GM12878 (cell line): ENCODE measurements around the gene NRXN3.

Experiments used
- BCL11A ChIP-seq: IDR thresholded peaks from 2 replicates; pipeline ENCODE4 v1.6.1; 2011; ENCODE audit warnings: low read depth, low read length
- CREB1 ChIP-seq: IDR thresholded peaks from 2 replicates; pipeline ENCODE4 v1.6.1; 2012; ENCODE audit warnings: low read depth, mild to moderate bottlenecking, inconsistent platforms
- HDAC6 ChIP-seq: fragments of 200-600 bp; sonication (generic); IDR thresholded peaks from one replicate; pipeline ENCODE4 v1.8.0; 2017; ENCODE audit warnings: antibody characterized with exemption; ENCODE audit not compliant: unreplicated experiment
- RAD51 ChIP-seq: fragments of 450-650 bp; IDR thresholded peaks from 2 replicates; pipeline ENCODE4 v1.6.1; 2016; ENCODE audit warnings: moderate library complexity, mild to moderate bottlenecking, inconsistent platforms
- RELA ChIP-seq: fragments of 450-650 bp; IDR thresholded peaks from 2 replicates; pipeline ENCODE4 v1.8.0; 2014; ENCODE audit warnings: borderline replicate concordance; ENCODE audit not compliant: partially characterized antibody
- RFX5 ChIP-seq: IDR thresholded peaks from 2 replicates; pipeline ENCODE4 v1.6.1; 2011; ENCODE audit warnings: low read depth, low read length, improper control_type of control experiment
- TF ChIP-seq, protein P1 (sequence below), 3 experiments: IDR thresholded peaks in 2 of 3; conservative IDR thresholded peaks in 1 of 3; 2 replicates each; pipeline ENCODE4 v1.5.1; 2011; ENCODE audit warnings: low read depth in 3 of 3, low read length in 3 of 3, mild to moderate bottlenecking in 3 of 3, control low read depth in 2 of 3, moderate library complexity in 2 of 3, inconsistent platforms in 1 of 3, mixed read lengths in 1 of 3; ENCODE audit not compliant: control insufficient read depth in 2 of 3, insufficient read depth in 1 of 3; ENCODE audit errors: extremely low read depth in 1 of 3
- TF ChIP-seq, protein P2 (sequence below): IDR thresholded peaks from 2 replicates; pipeline ENCODE4 v1.6.1; 2011; ENCODE audit warnings: mild to moderate bottlenecking, low read depth, low read length, moderate library complexity; ENCODE audit not compliant: insufficient replicate concordance

DNA sequence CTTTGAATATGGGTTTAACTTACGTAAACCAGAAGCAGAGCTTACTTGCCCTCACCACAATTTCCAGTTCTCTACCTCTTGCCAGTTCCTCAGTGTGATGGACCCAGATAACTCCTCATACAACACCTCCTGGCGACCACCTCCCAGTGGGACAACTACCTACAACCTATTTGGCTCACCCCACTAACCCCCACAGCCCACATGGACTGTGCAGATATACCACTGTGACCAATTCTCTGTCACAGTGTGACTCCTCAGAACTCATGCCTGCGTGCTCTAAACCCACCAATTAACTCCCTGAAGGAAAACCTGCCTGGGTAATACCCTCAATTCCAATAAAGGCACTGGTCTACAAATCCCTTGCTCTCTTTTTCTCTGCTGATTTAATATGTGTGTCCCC lies 1729.4 kb downstream of the NRXN3 start:
- TF ChIP-seq, protein P1, sequence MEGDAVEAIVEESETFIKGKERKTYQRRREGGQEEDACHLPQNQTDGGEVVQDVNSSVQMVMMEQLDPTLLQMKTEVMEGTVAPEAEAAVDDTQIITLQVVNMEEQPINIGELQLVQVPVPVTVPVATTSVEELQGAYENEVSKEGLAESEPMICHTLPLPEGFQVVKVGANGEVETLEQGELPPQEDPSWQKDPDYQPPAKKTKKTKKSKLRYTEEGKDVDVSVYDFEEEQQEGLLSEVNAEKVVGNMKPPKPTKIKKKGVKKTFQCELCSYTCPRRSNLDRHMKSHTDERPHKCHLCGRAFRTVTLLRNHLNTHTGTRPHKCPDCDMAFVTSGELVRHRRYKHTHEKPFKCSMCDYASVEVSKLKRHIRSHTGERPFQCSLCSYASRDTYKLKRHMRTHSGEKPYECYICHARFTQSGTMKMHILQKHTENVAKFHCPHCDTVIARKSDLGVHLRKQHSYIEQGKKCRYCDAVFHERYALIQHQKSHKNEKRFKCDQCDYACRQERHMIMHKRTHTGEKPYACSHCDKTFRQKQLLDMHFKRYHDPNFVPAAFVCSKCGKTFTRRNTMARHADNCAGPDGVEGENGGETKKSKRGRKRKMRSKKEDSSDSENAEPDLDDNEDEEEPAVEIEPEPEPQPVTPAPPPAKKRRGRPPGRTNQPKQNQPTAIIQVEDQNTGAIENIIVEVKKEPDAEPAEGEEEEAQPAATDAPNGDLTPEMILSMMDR (IDR thresholded peaks at IDR 0.05 in 2 of 3, conservative IDR thresholded peaks at IDR 0.05 in 1 of 3; ENCODE audit: control insufficient read depth in 2 of 3, extremely low read depth in 1 of 3, insufficient read depth in 1 of 3, low read depth in 3 of 3, low read length in 3 of 3) = no peak
- TF ChIP-seq RFX5 = no peak
- no peak for TF ChIP-seq BCL11A
- no peak for TF ChIP-seq HDAC6
- TF ChIP-seq CREB1 = no peak
- TF ChIP-seq RAD51 = no peak
- TF ChIP-seq, protein P2, sequence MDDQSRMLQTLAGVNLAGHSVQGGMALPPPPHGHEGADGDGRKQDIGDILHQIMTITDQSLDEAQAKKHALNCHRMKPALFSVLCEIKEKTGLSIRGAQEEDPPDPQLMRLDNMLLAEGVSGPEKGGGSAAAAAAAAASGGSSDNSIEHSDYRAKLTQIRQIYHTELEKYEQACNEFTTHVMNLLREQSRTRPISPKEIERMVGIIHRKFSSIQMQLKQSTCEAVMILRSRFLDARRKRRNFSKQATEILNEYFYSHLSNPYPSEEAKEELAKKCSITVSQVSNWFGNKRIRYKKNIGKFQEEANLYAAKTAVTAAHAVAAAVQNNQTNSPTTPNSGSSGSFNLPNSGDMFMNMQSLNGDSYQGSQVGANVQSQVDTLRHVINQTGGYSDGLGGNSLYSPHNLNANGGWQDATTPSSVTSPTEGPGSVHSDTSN = no peak
- no peak for TF ChIP-seq RELA
